Cardiac septum (tissue), 1 donor: Measurements from ENCODE around the gene GAREM2. TPM values are rescaled to one million over a fixed set of nuclear protein-coding genes. Genes with fewer than 3 reads are reported as not detected.
A peak's percentile ranks its signal among the peaks of the same experiment; 100 is the strongest.

ENCODE experiments used
- DNase-seq: peaks from one replicate; pipeline ENCODE4 v3.0.0-alpha.2; 2020; ENCODE audit warnings: low spot score
- intact Hi-C: fragments of 100-400 bp; cut with DNase I; formaldehyde crosslinking; loops from one replicate; pipeline ENCODE4 v1.14.0; 2022
- long read RNA-seq: library from polyadenylated mRNA; unstranded; transcript quantifications from one replicate; pipeline ENCODE4 v2.0.0, GENCODE V29; 2021
- total RNA-seq: library from RNA; stranded (reverse); fragmentation: NEBNext Ultra II Directional; extraction: Animal tissue kit (Norgen Biotek cat#: 25700); gene quantifications from one replicate; pipeline ENCODE4 v1.2.1, GENCODE V29; 2021
- donor health status: DM: no; HTN: no; CAD: no.

The GAREM2 gene
- total RNA-seq = 1.1 TPM
- long read RNA-seq, partial matches to known transcripts = 3 of 3 reads
- long read RNA-seq, other reads (novel, unspliced or antisense) = 0 of 3 reads

- intact Hi-C loops = no loop called here
- peak; percentile 29 for DNase-seq
These were observed at the start of gene GAREM2 for GRCh38 chr2:26172871-26173775. GAREM2 (plus strand) TSS chr2:26173088; CDS start chr2:26173221, 133 bp downstream.

- no peak for DNase-seq
- intact Hi-C loops = no loop called here
These were observed 49.5 kb upstream of the GAREM2 start for GRCh38 chr2:26123426-26123825.

GRCh38 chr2:26126074-26126473, 46.8 kb upstream of the GAREM2 start:
- DNase-seq = no peak
- intact Hi-C loops = no loop called here

- intact Hi-C loops = no loop called here
- DNase-seq = no peak
These were observed 44.7 kb upstream of the GAREM2 start for GRCh38 chr2:26128176-26128575.

- no peak for DNase-seq
- intact Hi-C loops = no loop called here
These were observed 42.1 kb upstream of the GAREM2 start for GRCh38 chr2:26130763-26131162.

GRCh38 chr2:26136451-26136850, 36.4 kb upstream of the GAREM2 start:
- DNase-seq = no peak
- intact Hi-C loops = no loop called here

GRCh38 chr2:26139269-26140183, 33.4 kb upstream of the GAREM2 start:
- no peak for DNase-seq
- intact Hi-C loops = loop anchor here (10.0 kb wide), 1 partner anchor 285 kb away; no protein-coding TSS in a partner anchor

- intact Hi-C loops = loop anchor here (10.0 kb wide), 1 partner anchor 286 kb away; no protein-coding TSS in a partner anchor
- no peak for DNase-seq
These were observed 31.6 kb upstream of the GAREM2 start for GRCh38 chr2:26141145-26141769.

- intact Hi-C loops = loop anchor here (2.0 to 10.0 kb wide), 3 partner anchors 55 to 289 kb away; no protein-coding TSS in a partner anchor
- DNase-seq = no peak
These were observed 28.9 kb upstream of the GAREM2 start for GRCh38 chr2:26144031-26144430.

GRCh38 chr2:26144953-26145680, 27.8 kb upstream of the GAREM2 start:
- no peak for DNase-seq
- intact Hi-C loops = loop anchor here (1.0 to 10.0 kb wide), 4 partner anchors 56 to 290 kb away; no protein-coding TSS in a partner anchor

GRCh38 chr2:26148501-26148900, 24.4 kb upstream of the GAREM2 start:
- DNase-seq = no peak
- intact Hi-C loops = loop anchor here (10.0 kb wide), 1 partner anchor 294 kb away; no protein-coding TSS in a partner anchor

GRCh38 chr2:26150243-26150642, 22.6 kb upstream of the GAREM2 start:
- DNase-seq = no peak
- intact Hi-C loops = no loop called here

GRCh38 chr2:26157580-26157979, 15.3 kb upstream of the GAREM2 start:
- intact Hi-C loops = no loop called here
- DNase-seq = no peak

- intact Hi-C loops = no loop called here
- no peak for DNase-seq
These were observed 11.0 kb upstream of the GAREM2 start for GRCh38 chr2:26161926-26162325.

- DNase-seq = no peak
- intact Hi-C loops = no loop called here
These were observed 9.9 kb upstream of the GAREM2 start for GRCh38 chr2:26162963-26163362.

- intact Hi-C loops = no loop called here
These were observed 8.7 kb upstream of the GAREM2 start for GRCh38 chr2:26164231-26164630.

GRCh38 chr2:26164641-26165211, 8.2 kb upstream of the GAREM2 start:
- intact Hi-C loops = no loop called here
- peak; percentile 15 for DNase-seq

More at GRCh38 chr2:26164231-26164630, 8.7 kb upstream of the GAREM2 start:
- DNase-seq = peak; percentile 76

- intact Hi-C loops = no loop called here
- no peak for DNase-seq
These were observed 7.5 kb upstream of the GAREM2 start for GRCh38 chr2:26165403-26165802.
